Ureter (tissue), 1 donor: ENCODE data around the gene MED16. TPM values are rescaled to one million over a fixed set of nuclear protein-coding genes. Genes with fewer than 3 reads are reported as not detected.
"Not testable (repeated sequence)": the region's sequence is repeated elsewhere in the genome, so short reads cannot be mapped to it uniquely, and the experiment has no call there.

Experiments used
- DNase-seq: peaks from one replicate; pipeline ENCODE4 v3.0.0-alpha.2; 2020; ENCODE audit warnings: low spot score
- total RNA-seq: library from RNA; stranded (reverse); gene quantifications from one replicate; pipeline ENCODE4 v1.2.4, GENCODE V29; 2023
- donor health status: DM: yes; HTN: yes; CAD: no.

The MED16 gene
- total RNA-seq, 1 donor from 2014 or later: 63.7 TPM

DNA sequence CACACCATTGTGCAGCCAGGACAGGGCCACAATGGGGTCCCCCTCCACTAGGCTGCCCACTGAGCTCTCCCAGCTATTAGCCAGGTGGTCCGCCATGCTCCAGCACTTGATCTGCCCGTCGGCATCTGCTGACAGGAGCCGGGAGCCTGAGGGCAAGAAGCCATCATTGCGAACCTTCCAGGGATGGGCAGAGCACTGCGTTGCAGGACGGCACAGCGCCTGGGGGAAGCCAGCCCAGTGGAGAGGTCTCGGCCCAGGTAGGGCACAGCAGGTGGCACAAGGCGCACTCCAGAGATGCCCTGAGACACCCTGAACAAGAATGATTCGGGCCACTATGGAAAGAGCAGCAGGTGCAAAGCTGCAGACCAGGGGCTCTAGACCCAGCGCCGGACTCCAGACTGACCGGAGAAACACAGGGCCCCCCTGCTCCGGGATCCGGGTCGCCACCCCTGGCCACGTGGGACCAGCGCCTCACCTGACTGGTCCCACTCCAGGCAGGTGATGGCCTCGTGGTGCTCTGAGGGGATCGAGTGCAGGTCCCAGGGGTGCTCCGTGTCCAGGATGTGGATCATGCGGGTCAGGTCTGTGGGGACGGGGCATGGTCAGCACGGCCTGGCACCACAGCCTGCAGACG, 3.2 kb downstream of the MED16 start:
- DNase-seq: no peak

DNA sequence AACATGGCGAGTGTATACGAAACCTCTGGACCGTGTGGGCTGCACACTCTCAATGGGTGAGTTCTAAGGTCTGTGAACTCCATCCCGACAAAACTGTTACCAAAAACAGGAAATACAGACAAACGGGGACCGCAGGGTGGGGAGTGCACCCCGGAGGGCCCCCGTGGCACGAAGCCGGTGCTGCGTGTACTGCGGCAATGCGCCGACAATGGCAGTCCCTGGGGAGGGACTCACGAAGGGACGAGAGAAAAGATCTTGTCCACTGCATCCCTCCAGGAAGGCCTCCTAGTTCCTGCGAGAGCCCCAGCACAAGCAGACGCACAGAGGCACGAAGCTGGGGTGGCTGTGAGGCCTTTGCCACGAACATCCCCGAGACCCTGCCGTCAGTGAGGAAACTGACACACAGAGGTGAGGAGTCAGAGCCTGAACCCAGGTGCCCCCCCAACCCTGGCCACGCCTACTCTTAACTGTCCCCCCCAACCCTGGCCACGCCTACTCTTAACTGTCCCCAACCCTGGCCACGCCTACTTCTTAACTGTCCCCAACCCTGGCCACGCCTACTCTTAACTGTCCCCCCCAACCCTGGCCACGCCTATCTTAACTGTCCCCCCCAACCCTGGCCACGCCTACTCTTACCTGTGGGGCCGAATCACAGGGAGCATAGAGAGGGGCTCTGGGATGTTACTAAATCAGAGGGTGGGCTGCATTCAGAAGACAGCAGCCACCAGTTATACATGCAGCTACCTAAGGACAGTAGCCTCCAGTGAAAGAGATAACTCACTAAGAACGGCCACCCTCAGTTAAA, 4.2 kb downstream of the MED16 start:
- DNase-seq: no peak

DNA sequence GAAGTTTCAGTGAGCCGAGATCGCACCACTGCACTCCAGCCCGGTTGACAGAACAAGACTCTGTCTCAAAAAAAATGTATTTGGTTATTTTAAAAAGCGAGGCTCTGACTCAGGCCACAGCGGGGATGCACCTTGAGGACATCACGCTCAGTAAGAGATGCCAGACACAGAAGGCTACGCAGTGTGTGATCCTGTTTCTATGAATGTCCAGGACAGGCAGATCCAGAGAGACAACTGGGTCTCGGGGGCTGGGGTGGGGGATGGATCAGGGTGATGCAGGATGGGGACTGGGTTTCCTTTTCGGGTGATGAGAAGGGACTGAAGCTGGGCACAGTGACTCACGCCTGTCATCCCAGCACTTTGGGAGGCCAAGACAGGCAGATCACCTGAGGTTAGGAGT, 5.4 kb downstream of the MED16 start:
- no peak for DNase-seq

DNA sequence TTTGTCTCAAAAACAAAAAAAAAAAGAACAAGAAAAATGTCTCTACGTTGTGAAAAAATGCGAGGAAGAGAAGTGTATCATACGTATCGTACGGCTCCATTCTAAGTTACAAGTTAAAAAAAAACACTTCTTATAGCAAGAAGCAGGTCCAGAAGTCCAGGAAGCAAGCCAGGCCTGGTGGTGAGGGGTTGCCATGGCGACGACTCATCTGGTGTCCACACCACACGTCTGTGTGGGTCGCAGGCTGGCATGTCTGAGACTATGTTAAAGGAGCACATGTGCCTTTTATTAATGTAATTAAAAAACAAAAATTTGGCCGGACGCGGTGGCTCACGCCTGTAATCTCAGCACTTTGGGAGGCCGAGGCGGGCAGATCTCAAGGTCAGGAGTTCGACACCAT, 5.9 kb downstream of the MED16 start:
- DNase-seq: no peak

DNA sequence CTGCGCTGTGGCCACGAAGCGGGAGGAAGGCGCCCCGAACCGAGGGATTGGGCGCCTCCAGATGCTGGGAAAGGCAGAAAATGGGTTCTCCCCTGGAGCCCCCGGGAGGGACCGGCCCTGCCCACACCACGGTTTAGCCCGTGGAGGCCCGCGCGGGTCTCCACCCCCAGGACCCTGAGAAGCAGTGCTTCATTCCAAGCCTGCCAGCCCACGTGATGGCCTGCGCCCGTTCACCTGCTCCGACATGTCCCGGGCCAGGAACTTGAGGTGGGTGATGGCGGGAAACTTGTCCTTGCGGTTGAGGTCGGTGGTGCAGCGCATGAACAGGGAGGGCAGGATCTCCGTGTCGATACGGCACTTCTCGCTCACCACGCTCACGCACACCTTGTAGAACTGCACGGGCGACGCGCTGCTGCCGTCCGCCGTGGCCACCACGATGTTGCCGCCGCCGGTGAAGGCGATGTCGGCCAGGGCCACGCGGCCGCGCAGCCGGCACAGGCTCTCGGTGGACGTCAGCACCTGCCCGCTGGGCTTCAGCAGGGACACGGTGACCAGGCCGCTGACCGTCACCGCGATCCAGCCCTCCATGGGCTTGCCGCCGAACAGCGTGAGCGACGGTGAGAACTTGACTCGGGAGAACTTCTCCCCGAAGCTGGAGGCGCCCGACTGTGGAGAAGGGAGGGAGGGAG, 7.3 kb downstream of the MED16 start:
- no peak for DNase-seq

DNA sequence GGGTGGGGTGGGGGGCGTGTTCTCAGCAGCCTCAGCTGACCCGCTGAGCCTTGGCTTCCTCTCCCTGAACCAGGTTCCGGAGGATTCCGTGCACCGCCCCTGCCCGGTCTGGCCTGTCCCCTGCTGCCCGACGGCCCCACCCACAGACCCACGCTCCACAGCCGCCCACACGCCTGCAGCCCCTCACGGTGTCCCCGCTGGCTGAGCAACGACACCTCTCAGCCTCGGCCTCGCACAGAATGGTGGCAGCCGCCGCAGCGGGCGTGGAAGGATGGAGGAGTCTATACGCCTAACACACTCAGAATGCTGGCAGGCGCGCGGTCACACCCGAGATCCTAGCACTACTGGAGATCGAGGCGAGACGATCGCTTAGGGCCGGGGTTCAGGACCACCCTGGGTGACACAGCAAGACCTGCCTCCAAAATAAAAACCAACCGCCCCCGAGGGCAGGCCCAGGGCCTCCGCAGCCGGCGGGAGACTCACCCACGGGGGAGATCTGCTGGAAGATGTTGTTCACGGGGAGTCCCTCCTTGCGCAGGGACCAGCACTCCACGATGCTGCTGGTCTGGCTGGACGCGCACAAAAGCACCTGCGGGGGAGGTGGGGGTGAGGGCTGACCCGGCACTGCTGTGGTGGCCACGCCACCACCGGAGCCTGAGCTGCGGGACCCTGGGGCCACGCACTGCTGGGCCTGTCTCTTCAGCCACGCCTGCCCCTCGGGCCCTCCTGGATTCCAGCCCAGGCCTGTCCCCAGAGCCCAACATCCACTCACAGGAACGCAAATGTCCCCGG, 8.4 kb downstream of the MED16 start:
- DNase-seq: no peak

DNA sequence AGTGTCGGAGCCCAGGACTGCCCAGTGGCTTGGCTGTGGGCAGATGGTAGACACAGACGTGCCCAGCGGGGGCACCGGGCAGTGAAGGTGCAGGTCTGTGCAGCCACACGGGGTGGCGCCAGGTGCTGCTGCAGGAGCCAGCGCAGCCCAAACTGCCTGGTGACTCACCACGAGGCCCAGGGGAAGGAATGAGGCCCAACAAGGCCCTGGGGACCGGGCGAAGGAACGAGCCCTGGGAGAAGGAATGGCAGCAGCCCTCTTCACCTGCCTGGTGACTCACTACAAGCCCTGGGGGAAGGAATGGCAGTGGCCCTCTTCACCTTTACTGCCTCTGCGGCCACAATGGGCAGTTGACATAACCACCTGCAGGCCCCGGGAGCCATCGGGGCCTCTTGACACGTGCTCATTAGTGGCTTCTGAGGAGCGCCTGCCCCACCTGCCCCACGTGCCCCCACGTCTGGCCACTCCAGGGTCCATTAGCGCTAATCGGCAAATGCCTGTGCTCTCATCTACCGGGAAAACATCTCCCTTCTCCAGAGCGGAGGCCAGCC, 9.3 kb downstream of the MED16 start:
- DNase-seq: no peak

DNA sequence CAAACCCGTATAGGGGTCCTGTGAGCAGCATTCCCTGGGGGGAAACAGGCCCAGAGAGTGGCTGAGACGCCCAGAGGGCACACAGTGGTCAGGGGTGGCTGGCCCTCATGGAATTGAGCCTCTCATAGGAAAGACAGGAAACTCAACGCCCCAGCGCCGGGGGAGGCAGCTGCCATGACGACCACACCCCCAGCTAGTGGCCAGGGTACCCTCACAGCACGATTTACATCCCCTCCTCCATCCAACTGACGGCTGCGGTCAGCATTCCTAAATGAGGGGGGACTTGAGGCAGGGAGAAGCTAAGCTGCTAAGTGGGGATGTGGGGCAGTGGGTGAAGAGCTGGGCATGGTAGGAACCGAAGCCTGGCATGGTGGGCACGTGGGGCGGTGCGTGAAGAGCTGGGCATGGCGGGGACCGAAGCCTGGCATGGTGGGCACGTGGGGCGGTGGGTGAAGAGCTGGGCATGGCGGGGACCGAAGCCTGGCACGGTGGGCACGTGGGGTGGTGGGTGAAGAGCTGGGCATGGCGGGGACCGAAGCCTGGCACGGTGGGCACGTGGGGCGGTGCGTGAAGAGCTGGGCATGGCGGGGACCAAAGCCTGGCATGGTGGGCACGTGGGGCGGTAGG, 10.0 kb downstream of the MED16 start:
- no peak for DNase-seq

DNA sequence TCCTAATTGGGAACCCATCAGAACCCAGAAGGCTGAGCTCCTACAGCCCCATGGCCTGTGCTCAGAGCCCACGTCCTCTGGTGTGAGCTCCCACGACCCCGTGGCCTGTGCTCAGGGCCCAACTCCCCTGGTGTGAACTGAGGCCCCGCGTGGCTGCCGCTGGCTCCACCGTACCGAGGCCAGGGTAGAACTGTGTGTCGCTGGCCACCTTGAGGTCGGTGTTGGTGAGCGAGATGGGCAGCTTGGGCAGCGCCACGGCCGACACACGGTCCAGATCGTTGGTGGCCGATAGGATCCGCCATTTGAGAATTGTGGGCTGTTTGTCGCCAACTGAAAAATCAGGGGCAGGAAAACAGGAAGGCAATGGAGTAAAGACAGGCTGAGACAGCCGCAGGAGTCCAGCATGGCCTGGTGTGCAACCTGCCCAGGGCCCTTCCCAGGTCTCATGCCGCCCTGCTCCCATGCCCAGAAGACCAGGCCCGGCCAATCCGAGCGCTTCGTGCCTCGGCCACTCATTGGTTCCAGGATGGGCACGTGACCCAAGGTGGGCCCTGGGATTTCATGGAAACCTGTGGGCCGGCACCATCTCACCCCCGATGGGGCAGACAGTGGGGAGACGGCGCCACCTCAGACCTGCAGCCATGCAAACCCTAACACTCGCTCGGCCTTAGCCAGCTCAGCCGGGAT, 11.5 kb downstream of the MED16 start:
- no peak for DNase-seq

DNA sequence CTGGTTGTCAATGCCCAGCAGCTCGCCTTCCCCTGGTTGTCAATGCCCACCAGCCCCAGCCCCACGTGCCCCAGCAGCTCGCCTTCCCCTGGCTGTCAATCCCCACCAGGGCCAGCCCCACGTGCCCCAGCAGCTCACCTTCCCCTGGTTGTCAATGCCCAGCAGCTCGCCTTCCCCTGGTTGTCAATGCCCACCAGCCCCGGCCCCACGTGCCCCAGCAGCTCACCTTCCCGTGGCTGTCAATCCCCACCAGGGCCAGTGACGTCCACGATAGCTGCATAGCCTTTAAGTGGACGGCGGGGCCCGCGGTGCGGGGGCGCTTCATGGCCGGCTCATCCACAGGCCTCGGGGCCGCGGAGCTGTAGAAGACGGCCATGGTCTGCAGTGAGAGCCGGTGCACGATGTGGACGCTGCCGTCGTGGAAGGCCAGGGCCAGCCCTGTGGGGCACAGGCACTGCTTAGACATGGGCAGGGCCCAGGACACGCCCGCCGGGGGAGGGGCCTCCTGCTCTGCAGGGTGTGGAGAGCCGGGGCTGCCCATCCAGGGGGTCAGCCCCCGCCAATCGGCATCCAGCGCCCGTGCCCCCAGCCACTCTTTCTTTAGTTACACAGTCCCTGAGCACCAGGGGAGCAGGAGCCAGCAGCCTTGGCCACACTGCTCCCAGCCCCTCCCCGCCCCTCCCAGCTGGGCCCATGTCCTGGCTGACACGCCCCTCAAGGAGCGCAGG, 13.1 kb downstream of the MED16 start:
- DNase-seq: no peak

DNA sequence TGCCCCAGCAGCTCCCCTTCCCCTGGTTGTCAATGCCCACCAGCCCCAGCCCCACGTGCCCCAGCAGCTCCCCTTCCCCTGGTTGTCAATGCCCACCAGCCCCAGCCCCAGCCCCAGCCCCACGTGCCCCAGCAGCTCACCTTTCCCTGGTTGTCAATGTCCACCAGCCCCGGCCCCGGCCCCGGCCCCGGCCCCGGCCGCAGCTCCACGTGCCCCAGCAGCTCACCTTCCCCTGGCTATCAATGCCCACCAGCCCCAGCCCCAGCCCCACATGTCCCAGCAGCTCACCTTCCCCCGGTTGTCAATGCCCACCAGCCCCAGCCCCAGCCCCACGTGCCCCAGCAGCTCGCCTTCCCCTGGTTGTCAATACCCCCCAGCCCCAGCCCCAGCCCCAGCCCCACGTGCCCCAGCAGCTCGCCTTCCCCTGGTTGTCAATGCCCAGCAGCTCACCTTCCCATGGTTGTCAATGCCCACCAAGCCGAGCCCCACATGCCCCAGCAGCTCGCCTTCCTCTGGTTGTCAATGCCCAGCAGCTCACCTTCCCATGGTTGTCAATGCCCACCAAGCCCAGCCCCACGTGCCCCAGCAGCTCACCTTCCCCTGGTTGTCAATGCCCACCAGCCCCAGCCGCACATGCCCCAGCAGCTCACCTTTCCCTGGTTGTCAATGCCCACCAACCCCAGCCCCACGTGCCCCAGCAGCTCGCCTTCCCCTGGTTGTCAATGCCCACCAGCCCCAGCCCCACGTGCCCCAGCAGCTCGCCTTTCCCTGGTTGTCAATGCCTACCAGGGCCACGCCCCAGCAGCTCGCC, 14.0 kb downstream of the MED16 start:
- not testable (repeated sequence) for DNase-seq

DNA sequence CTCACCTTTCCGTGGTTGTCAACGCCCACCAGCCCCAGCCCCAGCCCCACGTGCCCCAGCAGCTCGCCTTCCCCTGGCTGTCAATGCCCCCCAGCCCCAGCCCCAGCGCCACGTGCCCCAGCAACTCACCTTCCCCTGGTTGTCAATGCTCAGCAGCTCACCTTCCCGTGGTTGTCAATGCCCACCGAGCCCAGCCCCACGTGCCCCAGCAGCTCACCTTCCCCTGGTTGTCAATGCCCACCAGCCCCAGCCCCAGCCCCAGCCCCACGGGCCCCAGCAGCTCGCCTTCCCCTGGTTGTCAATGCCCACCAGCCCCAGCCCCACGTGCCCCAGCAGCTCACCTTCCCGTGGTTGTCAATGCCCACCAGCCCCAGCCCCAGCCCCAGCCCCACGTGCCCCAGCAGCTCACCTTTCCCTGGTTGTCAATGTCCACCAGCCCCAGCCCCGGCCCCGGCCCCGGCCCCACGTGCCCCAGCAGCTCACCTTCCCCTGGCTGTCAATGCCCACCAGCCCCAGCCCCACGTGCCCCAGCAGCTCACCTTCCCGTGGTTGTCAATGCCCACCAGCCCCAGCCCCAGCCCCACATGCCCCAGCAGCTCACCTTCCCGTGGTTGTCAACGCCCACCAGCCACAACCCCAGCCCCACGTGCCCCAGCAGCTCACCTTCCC, 14.9 kb downstream of the MED16 start:
- not testable (repeated sequence) for DNase-seq

DNA sequence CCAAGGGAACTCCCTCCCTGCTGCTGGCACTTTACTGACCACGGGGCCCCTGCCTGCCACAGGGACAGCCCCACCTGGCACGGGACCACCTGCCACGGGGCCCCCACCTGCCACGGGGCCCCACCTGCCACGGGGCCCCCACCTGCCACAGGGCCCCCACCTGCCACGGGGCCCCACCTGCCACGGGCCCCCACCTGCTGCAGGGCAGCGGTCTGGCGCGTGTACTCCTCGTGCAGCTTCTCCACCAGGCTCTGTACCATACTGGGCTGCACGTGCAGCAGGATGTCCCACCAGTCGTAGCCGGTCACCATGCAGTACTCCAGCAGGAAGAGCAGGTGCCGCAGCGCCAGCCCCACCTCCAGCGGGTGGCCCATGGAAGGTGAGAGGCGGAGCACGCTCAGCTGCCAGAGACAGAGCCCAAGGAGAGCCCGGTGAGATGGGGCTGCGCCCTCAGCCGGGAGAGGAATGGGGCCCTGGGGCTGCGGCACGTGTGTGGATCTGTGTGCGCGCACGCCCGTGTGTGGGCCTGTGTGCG, 16.1 kb downstream of the MED16 start:
- DNase-seq: no peak

DNA sequence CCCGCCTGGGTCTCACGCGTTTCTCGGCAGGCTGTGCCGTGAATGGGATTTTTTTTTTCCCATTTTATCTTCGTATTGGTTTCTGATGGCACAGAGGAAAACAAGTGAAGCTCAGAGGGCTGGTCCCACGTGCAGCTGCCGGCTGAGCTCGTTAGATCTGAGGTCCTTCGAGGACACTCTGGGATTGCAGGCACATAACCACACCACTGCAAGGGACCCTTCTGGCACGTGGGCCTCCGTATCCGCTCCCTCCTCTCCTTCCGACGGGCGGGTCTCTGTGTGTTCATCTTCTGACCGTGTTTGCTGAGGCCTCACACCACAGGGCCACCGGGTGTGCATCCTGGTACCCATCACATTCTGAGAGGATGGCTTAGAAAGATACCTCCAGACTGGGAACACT, 16.9 kb downstream of the MED16 start:
- no peak for DNase-seq

DNA sequence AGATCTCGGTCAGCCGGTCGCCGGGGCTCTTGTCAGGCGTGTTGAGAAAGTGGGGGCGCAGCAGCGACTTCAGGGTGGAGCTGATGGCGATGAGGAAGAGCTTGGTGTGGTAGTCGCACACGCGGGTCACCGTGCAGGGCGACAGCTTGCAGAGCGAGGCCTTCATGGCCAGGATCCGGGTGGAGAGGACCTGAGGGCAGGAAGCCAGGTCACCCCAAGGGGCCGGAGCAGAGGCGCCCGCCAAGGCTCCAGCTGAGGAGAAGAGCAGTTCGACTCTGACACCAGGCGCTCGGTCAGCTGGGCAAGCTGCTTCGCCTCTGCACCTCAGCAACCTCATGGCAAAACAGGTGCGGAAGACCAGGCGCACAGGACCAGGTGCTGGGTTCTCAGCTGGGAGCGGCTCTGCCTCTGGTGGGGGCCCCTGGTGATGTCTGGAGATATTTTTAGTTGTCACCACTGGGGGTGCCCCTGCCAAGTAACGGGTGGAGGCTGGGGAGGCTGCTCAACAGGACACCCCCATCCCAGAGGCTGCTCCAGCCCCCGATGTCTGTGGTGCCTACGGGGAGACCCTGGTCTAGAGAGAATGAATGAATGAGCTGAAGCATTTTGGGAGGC, 17.6 kb downstream of the MED16 start:
- DNase-seq: no peak

DNA sequence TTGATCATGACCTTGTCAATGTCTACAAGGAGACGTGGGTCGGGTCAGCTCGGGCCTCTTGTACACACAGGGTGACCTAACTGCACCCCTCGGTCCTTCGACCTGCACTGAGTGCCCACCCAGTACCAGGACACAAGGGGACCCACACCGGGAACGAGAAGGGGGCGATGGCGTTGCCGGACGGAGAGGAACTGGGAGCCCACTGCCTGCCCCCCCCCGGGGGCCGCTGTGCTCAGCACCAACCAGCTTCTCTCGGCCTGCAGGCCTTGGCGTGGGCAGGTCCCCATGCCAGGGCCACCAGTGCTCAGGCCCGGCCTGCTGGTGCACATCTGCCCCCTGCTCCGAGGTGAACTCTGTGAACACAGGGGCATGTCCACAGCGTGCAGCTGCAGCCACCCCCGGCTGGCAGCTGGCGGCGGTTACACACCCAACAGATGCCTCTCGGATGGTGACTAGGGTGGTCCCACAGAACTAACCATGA, 19.4 kb downstream of the MED16 start:
- no peak for DNase-seq

DNA sequence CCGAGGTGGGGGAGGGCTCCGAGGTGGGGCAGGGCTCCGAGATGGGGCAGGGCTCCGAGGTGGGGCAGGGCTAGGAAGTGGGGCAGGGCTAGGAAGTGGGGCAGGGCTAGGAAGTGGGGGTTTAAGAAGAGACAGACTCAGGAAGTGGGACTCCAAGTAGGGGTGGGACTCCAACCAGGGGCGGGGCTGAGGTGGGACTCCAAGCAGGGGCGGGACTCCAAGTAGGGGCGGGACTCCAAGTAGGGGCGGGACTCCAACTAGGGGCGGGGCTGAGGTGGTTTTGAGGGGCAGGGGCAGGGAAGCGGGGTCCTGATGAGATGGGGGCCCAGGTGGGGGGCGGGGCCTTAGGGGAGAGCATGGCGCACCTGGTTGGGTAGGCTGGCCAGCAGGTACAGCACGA, 19.9 kb downstream of the MED16 start:
- no peak for DNase-seq
